Heart right ventricle (tissue), 16 donors: ENCODE measurements around the gene NUAK2. TPM values are rescaled to one million over a fixed set of nuclear protein-coding genes. Genes with fewer than 3 reads are reported as not detected.

Source experiments
- ATAC-seq, 8 donors: fragments of 200-7000 bp; cut with Tn5 transposase; one replicate each; pipeline ENCODE4 v1.9.1; 2020; ENCODE audit warnings: mild to moderate bottlenecking in 8 of 8, moderate library complexity in 8 of 8, moderate number of reproducible peaks in 1 of 8
- DNase-seq, 2 donors: peaks; one replicate each; pipeline ENCODE4 v3.0.0-alpha.2; 2020
- H3K27ac ChIP-seq, 10 donors: fragments of 200-600 bp; sonication (generic) in 2 of 10; one replicate each; pipeline versions ENCODE4 v1.5.0 to v1.8.0; 2020 to 2022; ENCODE audit warnings: mild to moderate bottlenecking in 3 of 10
- H3K27me3 ChIP-seq, 7 donors: fragments of 200-600 bp; one replicate each; pipeline ENCODE4 v1.8.0; 2021 to 2022; ENCODE audit warnings: mild to moderate bottlenecking in 2 of 7
- H3K36me3 ChIP-seq, 9 donors: fragments of 200-600 bp; sonication (generic) in 1 of 9; one replicate each; pipeline versions ENCODE4 v1.5.0 to v1.8.0; 2020 to 2022; ENCODE audit warnings: mild to moderate bottlenecking in 2 of 9
- H3K4me1 ChIP-seq, 9 donors: fragments of 200-600 bp; sonication (generic) in 1 of 9; one replicate each; pipeline versions ENCODE4 v1.5.0 to v1.8.0; 2020 to 2022; ENCODE audit warnings: mild to moderate bottlenecking in 4 of 9
- H3K4me3 ChIP-seq, 10 donors: fragments of 200-600 bp; sonication (generic) in 2 of 10; one replicate each; pipeline versions ENCODE4 v1.5.0 to v1.8.0; 2020 to 2022; ENCODE audit warnings: mild to moderate bottlenecking in 7 of 10, moderate library complexity in 2 of 10
- H3K9me3 ChIP-seq, 11 donors: fragments of 200-600 bp in 10 of 11; sonication (generic) in 2 of 11; one replicate each; pipeline versions ENCODE4 v1.5.0 to v1.8.0; 2013 to 2022; ENCODE audit warnings: mild to moderate bottlenecking in 2 of 11, control low read depth in 1 of 11, moderate library complexity in 1 of 11
- CTCF ChIP-seq, 9 donors: fragments of 200-600 bp; sonication (generic) in 2 of 9; IDR thresholded peaks; one replicate each; pipeline versions ENCODE4 v1.5.0 to v1.8.0; 2021 to 2022; ENCODE audit warnings: antibody characterized with exemption in 9 of 9, mild to moderate bottlenecking in 5 of 9, moderate library complexity in 1 of 9
- WGBS, 2 donors: extraction: QIAGEN DNeasy Blood & Tissue Kit; methylation state at CpG; one replicate each; pipeline ENCODE4 v1.1.7; 2013; ENCODE audit warnings: inconsistent platforms in 1 of 2; 5-methylcytosine and 5-hydroxymethylcytosine counted together
- intact Hi-C, 10 donors: fragments of 100-400 bp; cut with DNase I; formaldehyde crosslinking; loops; one replicate each; pipeline versions ENCODE4 v1.11.1 to v1.14.2; 2022
- polyA plus RNA-seq, 2 donors: library from polyadenylated mRNA; stranded (reverse); fragments of 200-250 nt; gene quantifications; one replicate each; pipeline ENCODE4 v1.2.3, GENCODE V29; 2013
- total RNA-seq, 10 donors: library from RNA; stranded (reverse); fragmentation: NEBNext Ultra II Directional in 3 of 10; extraction: Animal tissue kit (Norgen Biotek cat#: 25700) in 3 of 10; gene quantifications; one replicate each; pipeline versions ENCODE4 v1.2.1 to v1.2.4, GENCODE V29; 2021 to 2023
- donor health status: Arrhythmogenic right ventricular cardiomyopathy.
- donor health status: ischemic (EF 13 %, LVEDD 7.1; RV severe dilation, severe dysfunction).
- donor health status: healthy with polysubstance abuse.
- donor health status: DM: no; HTN: yes; CAD: no.
- donor health status: DM: no; HTN: no; CAD: no.
- donor health status: ischemic (EF 25% LVEDD 6.9; RV normal size, moderate dysfunction).
- donor health status: ischemic (EF 25% LVEDD 5.7; RV mildly dilated, moderate dysfunction).
- donor health status: healthy.
- donor health status: DM: yes; HTN: yes; CAD: no.
- donor health status: Ischemic cardiomyopathy.
- donor health status: ischemic (EF 35%, LVEDD 5.7; RV mildly dilated, moderate dysfunction).
- donor health status: nonischemic (EF 11% LVEDD 7.7; RV severe dilation, severe dysfunction).
- donor health status: DM: yes; HTN: yes; CAD: no.
- donor health status: PGD.
- donor health status: ischemic (EF 29% LVEDD 5.4; RV normal size, mild dysfunction).
- donor health status: nonischemic (EF 23%, LVEDD 6.1; RV moderate dilation, normal function).

NUAK2 gene
- total and polyA plus RNA-seq, 12 donors = 0.25 to 3.1 (median 0.50) TPM

- no peak for ATAC-seq
- intact Hi-C loops = no loop called here
- Histone ChIP-seq H3K27me3 (no peaks in the 10 kb centered on the region), H3K27ac (peak overlapping the region in 1 of 10 donors; percentile 24), H3K36me3 (peaks cover 0 to 2% (median 0%) of the 10 kb centered on the region in 9 donors), H3K9me3 (no peaks in the 10 kb centered on the region), H3K4me3 (no peak overlapping the region), H3K4me1 (peaks cover 0 to 44% (median 33%) of the 10 kb centered on the region in 9 donors)
- TF ChIP-seq CTCF (IDR thresholded peaks at IDR 0.05) = no peak
- no peak for DNase-seq
- whole genome bisulfite sequencing, 2 donors = 75 to 81% methylated on average over 10 of the region's 10 CpGs
Observed at GRCh38 chr1:205266611-205267305, 54.8 kb downstream of the NUAK2 start.

GRCh38 chr1:205263580-205264190 is 57.9 kb downstream of the NUAK2 start:
- intact Hi-C loops = no loop called here
- ATAC-seq = no peak
- DNase-seq = no peak
- no peaks in the 10 kb centered on the region for H3K36me3 ChIP-seq
- H3K27ac ChIP-seq = no peak overlapping the region
- H3K9me3 ChIP-seq = no peaks in the 10 kb centered on the region
- H3K4me3 ChIP-seq = no peak overlapping the region
- 66 to 77% methylated on average over 2 of the region's 2 CpGs for WGBS, 2 donors
- no peaks in the 10 kb centered on the region for H3K27me3 ChIP-seq
- H3K4me1 ChIP-seq = peaks cover 14 to 55% (median 44%) of the 10 kb centered on the region in 9 donors
- TF ChIP-seq CTCF (IDR thresholded peaks at IDR 0.05) = no peak

GRCh38 chr1:205262731-205263171 is 58.8 kb downstream of the NUAK2 start:
- ATAC-seq = no peak
- Histone ChIP-seq H3K27me3 (no peaks in the 10 kb centered on the region), H3K4me3 (no peak overlapping the region), H3K36me3 (no peaks in the 10 kb centered on the region), H3K27ac (no peak overlapping the region), H3K4me1 (peaks cover 19 to 62% (median 51%) of the 10 kb centered on the region in 9 donors), H3K9me3 (no peaks in the 10 kb centered on the region)
- intact Hi-C loops = no loop called here
- WGBS, 2 donors = 62 to 67% methylated on average over 8 of the region's 8 CpGs
- no peak for DNase-seq
- no peak for TF ChIP-seq CTCF (IDR thresholded peaks at IDR 0.05)

DNA sequence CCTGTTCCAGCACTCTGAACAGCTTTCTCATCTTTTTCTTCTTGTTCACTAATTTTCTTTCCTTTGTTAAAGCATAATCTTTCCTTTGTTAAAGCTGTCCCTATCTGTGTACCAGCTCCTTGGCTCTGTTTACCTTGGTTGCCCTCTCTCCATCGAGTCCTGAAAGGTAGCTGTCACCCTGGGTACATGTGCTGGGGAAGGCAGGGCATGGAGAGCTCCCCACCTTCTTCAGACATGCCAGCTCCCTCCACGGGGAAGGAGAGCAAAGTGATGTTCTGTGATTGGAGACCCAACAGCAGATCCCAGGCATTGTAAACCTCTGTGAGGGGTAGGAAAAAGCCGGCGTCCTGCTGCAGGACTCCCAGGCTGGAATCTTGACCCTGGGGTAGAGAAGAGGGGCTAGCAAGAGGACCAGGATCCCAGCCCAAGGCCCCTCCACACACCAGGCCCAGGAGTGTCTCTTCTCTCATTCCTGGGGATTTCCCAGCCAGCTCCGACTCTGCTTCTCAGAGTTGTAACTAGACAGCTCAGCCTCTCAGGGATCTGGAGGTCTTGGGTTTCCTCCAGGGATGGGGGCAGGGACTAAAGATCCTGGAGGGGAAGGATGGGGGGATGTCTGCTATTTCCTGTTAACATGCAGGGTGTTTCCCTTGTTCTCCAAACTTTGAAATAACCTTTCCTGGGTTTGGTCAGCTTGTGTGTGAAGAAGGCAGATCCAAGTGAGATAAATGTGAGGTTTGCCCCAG is 59.4 kb downstream of the NUAK2 start:
- H3K36me3 ChIP-seq = no peaks in the 10 kb centered on the region
- intact Hi-C loops = no loop called here
- no peak for TF ChIP-seq CTCF (IDR thresholded peaks at IDR 0.05)
- ATAC-seq = peak in 1 of 8 donors; percentile 28
- no peaks in the 10 kb centered on the region for H3K27me3 ChIP-seq
- DNase-seq = no peak
- WGBS, 2 donors = 57 to 62% methylated on average over 5 of the region's 5 CpGs
- no peak overlapping the region for H3K4me3 ChIP-seq
- peak overlapping the region in 1 of 10 donors; percentile 15 for H3K27ac ChIP-seq
- peaks cover 23 to 61% (median 51%) of the 10 kb centered on the region in 9 donors for H3K4me1 ChIP-seq
- H3K9me3 ChIP-seq = no peaks in the 10 kb centered on the region
